Stimulated activated CD8-positive, alpha-beta memory T cell treated with anti-CD3 and anti-CD28 coated beads, Interleukin-15, amount 100 ng/mL, for 24 hours (primary cell): Measurements from ENCODE around the gene C2orf76.
"Not testable (repeated sequence)": the region's sequence is repeated elsewhere in the genome, so short reads cannot be mapped to it uniquely, and the experiment has no call there.

Experiments used
- DNase-seq: peaks from one replicate; pipeline ENCODE4 v3.0.0-alpha.2; 2020; ENCODE audit warnings: low read depth

The C2orf76 gene

DNA sequence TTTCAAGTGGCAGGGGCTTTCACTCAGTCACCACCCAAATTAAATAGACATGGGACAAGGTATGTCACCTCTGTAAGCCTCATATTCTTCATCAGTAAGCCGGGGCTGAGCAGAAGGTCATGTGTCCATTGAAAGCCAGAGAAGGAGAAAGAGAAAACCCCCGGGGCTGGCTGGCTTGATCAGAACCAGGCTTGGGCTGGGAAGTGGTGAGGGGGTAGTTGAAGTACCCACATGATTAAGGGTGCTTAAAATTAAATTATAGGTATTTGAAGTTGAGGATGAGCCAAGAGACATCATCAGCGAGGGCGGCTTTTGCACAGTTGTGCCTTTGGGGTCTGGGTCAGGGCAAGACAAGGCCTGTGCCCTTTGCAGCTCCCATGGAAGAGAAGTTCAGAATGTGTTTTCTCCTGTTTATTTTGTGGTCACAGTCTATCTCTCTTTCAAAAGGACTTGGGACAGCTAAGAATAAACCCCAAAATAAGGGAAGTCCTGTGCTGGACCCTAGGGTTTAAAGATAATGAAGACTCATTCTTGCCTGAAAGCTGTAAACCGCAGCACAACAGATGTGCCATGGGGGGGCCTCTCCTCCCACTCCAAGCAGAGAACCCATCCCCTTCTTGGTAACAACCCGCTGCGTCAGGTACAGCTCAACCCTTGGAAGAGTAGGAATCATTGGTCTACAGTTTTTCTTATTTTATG lies 10.8 kb upstream of the C2orf76 start:
- DNase-seq = no peak

GRCh38 chr2:119376810-119377209 lies 10.2 kb upstream of the C2orf76 start:
- no peak for DNase-seq

DNA sequence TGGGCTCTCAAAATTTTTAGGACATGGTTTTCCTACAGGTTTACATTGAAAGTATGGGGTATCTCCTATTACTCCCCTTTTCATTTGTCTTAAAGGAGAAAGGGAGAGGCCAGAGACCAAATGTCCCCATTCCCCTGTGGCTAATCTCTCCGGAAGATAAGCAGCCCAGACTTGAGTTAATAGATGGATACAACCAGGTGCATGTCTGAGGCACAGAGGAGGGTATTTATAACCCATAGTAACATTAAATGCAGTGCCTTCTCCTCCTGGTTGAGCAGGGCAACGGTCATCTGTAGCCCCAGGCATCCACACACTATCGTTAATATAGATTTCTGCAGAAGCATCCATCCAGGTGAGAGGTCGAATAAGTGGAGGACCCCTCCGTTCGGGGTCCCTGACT lies 9.8 kb upstream of the C2orf76 start:
- DNase-seq = not testable (repeated sequence)

DNA sequence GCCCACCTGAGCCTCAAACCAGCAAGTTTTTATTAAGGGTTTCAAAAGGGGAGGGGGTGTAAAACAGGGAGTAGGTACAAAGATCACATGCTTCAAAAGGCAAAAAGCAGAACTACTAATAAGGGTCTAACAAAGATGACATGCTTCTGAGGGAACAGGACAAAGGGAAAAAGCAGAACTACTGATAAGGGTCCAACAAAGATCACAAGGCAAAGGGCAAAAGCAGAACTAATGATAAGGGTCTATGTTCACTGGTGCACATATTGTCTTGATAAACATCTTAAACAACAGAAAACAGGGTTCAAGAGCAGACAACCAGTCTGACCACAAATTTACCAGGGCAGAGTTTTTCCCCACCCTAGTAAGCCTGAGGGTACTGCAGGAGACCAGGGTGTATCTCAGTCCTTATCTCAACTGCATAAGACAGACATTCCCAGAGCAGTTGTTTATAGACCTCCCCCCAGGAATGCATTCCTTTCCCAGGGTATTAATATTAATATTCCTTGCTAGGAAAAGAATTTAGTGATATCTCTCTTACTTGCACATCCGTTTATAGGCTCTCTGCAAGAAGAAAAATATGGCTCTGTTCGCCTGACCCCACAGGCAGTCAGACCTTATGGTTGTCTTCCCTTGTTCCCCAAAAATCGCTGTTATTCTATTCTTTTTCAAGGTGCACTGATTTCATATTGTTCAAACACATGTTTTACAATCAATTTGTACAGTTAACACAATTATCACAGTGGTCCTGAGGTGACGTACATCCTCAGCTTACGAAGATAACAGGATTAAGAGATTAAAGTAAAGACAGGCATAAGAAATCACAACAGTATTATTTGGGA lies 7.5 kb upstream of the C2orf76 start:
- DNase-seq = not testable (repeated sequence)

GRCh38 chr2:119372778-119373568 lies 6.3 kb upstream of the C2orf76 start:
- no peak for DNase-seq

DNA sequence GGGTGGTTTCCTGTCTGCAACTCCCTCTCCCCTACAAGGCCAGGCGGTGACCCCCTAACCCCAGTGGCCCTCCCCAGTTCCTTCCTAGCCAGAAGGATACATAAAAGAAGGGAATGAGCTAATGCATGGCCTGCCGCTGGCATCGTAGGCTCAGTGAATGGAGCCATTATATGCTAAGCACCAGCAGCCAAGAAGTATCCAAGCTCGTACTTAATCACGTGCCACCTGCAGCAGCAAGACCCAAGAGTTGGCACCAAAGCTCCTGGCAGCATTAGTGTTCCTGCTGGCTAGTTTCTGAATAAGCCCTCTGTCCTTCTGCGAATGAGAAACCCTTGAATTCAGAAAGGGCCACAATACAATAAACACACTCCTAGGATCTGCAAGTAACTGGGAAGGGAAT lies 4.5 kb upstream of the C2orf76 start:
- no peak for DNase-seq

GRCh38 chr2:119369845-119370244 lies 3.2 kb upstream of the C2orf76 start:
- no peak for DNase-seq

DNA sequence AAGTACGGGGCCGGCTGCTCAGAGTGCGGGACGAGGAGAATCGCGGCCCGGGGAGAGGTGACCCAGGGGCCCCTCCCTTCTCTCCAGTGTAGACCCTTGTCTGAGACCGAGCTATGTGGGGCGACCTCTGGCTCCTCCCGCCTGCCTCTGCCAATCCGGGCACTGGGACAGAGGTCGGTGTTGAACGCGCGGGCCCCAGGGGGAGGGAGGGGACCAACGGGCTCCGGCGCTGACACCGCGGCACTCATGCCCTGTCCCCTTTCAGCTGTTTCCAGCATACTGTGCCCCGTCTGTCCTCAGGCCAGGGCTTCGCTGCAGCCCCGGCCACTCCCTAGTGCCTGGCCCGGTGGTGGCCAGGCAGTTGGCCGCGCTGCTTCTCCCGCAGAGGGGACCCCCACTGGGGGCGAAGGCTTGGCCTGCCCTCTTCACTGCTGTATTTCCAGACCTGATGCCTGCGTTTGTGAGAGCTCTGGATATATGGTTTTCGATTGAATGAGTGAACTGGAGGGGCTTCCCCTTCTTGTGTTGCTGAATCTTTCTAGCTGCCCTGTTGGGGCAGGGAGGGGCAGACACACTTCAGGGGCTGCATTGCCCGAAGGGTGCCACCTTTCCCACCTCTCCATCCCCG lies 952 bp upstream of the C2orf76 start:
- DNase-seq = peak; percentile 9

- no peak for DNase-seq
These were observed 429 bp downstream of the C2orf76 start for GRCh38 chr2:119366161-119366648.

- no peak for DNase-seq
These were observed 1.2 kb downstream of the C2orf76 start for GRCh38 chr2:119365436-119365835.

DNA sequence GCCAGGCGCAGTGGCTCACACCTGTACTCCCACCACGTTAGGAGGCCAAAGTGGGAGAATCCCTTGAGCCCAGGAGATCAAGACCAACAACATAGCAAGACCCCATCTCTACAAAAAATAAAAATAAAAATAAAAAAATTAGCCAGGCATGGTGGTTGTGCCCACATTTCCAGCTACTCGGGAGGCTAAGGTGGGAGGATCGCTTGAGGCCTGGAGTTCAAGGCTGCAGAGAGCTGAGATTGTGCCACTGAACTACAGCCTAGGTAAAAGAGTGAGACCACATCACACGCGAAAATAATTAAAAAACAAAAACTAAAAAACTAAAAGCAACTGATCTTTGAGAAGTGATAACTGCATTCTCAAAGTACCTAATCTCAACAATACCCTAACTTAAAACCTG lies 1.8 kb downstream of the C2orf76 start:
- no peak for DNase-seq

- no peak for DNase-seq
These were observed 6.1 kb downstream of the C2orf76 start for GRCh38 chr2:119360423-119360966.

DNA sequence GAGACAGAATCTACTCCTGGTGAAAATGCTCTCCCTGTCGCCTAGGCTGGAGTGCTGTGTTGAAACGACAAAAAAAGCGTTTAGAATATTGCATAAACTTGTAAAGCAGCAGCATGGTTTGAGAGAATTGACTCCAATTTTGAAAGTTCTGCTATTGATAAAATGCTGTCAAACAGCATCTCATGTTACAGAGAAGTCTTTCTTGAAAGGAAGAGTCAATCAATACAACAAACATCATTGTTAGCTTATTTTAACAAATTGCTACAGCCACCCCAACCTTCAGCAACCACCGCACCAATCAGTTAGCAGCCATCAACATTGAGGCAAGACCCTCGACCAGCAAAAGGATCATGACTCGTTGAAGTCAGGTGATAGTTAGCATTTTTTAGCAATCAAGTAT lies 6.9 kb downstream of the C2orf76 start:
- no peak for DNase-seq

DNA sequence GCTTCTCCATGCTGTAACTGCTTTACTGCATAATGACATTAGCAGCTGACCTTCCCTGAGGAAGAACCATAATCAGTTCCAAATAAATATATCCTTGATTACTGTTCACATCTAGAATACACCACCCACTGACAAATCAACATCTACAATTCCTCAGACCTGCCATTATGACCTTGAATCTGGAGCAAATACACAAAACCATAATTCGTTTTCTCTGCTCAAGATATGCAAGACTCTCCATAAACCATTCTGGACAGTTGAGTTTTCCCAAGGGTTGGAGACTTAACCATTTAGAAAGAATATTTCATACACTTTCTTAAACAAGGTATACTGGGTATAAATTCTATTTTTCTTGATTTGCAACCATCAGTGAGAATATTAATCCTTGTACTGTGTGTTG lies 11.8 kb downstream of the C2orf76 start:
- DNase-seq = no peak

GRCh38 chr2:119352357-119352756 lies 14.3 kb downstream of the C2orf76 start:
- no peak for DNase-seq

- DNase-seq = no peak
These were observed 16.2 kb downstream of the C2orf76 start for GRCh38 chr2:119350311-119350998.

DNA sequence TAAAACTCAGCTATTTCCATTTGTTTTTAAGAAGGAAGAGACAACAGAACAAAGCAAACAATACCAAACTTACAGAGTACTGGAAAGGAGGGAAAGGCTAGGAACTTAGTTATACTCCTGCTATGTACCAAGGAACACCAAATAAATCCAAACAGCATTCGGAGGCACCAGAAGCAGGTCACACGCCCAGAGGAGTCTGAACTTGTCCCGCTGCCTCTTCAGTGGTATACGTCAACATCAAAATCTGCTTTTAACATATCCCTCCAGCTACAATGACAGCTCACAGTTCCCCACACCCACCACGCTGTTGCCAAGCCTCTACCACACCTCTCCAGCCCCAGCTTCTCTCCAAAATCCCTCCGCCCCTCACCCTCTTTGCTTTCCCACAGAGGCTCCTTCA lies 17.3 kb downstream of the C2orf76 start:
- no peak for DNase-seq

DNA sequence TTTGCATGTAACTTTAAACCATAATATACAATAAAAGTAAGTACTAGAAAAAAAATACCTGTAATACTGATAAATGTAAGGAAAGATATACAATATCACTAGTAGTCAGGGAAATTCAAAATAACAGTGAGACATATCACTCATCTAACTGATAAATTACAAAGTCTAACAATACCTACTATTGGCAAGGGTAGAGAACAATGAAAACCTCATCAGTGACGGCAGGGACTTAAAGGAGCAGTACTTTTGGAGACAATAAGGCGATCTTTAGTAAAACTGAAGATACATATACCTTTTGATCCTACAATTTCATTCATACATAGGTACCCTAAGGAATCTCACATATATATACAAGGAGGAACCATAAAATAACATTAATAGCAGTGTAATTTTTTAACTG lies 24.9 kb downstream of the C2orf76 start:
- DNase-seq = no peak

- DNase-seq = no peak
These were observed 27.1 kb downstream of the C2orf76 start for GRCh38 chr2:119339562-119339923.

DNA sequence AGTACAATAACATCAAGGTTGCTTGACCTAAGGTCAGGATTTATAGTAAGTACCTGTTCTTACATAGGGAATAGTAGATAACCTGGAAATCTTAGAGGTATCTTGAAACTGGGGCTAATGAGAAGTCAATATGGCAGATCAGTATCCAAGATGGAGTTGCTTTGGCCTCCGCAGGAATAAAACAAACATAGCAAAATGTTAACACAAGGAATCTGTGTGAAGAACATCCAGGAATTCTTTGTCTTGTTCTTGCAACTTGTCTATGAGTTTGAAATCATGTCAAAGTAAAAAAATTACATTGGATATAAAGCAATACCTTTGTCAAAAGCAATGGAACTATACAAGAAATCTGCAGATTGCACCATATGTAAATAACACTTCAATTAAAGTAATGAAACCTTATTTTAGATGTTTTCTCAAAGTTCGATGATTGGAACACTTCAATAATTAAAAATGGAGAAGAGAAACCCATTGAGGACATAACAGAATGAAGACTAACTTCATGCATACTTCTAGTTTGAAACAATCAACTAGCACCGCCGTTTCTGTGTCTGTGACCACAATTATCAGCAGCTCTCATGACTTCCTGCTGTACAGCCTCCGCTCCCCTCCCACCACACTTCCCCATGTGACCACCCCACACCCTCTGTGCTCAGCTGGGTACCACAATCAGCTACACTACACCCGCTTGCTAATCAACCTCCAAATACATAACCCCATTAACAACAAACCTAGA lies 27.6 kb downstream of the C2orf76 start:
- no peak for DNase-seq

GRCh38 chr2:119338272-119338671 lies 28.4 kb downstream of the C2orf76 start:
- DNase-seq = no peak
